HUES6 (cell line): Measurements from ENCODE around the gene UBR4.

Source experiments
- H3K27ac ChIP-seq: 2 replicates; pipeline ENCODE4 v1.7.0; 2013; ENCODE audit warnings: low read depth, mild to moderate bottlenecking, low read length, inconsistent platforms
- H3K27me3 ChIP-seq: 2 replicates; pipeline ENCODE4 v1.6.1; 2013; ENCODE audit warnings: low read length; ENCODE audit not compliant: control insufficient read depth, insufficient read depth
- H3K36me3 ChIP-seq: 2 replicates; pipeline ENCODE4 v1.6.1; 2013; ENCODE audit warnings: low read length; ENCODE audit not compliant: control insufficient read depth, insufficient read depth
- H3K4me1 ChIP-seq: 2 replicates; pipeline ENCODE4 v1.6.1; 2013; ENCODE audit warnings: low read length; ENCODE audit not compliant: control insufficient read depth, insufficient read depth
- H3K4me3 ChIP-seq: 2 replicates; pipeline ENCODE4 v1.5.1; 2013; ENCODE audit warnings: low read depth, low read length
- H3K9ac ChIP-seq: one replicate; pipeline ENCODE4 v1.6.1; 2013; ENCODE audit warnings: mild to moderate bottlenecking, low read length
- H3K9me3 ChIP-seq: 2 replicates; pipeline ENCODE4 v1.6.1; 2013; ENCODE audit warnings: low read depth, low read length; ENCODE audit not compliant: control insufficient read depth, insufficient read depth

The UBR4 gene

GRCh38 chr1:19063122-19063521, 146.9 kb downstream of the UBR4 start:
- peaks cover 7% of the 10 kb centered on the region; the same call in 1 of the 2 replicates for H3K9me3 ChIP-seq
- no peak overlapping the region for H3K9ac ChIP-seq
- H3K4me1 ChIP-seq: peaks cover 13% of the 10 kb centered on the region; the same call in 1 of the 2 replicates
- no peak overlapping the region for H3K27ac ChIP-seq
- no peak overlapping the region for H3K4me3 ChIP-seq
- no peaks in the 10 kb centered on the region for H3K36me3 ChIP-seq
- no peaks in the 10 kb centered on the region for H3K27me3 ChIP-seq

GRCh38 chr1:19062258-19063029, 147.6 kb downstream of the UBR4 start:
- no peaks in the 10 kb centered on the region for H3K36me3 ChIP-seq
- H3K9me3 ChIP-seq: peaks cover 7% of the 10 kb centered on the region; the same call in 1 of the 2 replicates
- H3K27me3 ChIP-seq: no peaks in the 10 kb centered on the region
- no peak overlapping the region for H3K4me3 ChIP-seq
- H3K27ac ChIP-seq: no peak overlapping the region
- H3K9ac ChIP-seq: no peak overlapping the region
- peaks cover 12% of the 10 kb centered on the region; the same call in 1 of the 2 replicates for H3K4me1 ChIP-seq

DNA sequence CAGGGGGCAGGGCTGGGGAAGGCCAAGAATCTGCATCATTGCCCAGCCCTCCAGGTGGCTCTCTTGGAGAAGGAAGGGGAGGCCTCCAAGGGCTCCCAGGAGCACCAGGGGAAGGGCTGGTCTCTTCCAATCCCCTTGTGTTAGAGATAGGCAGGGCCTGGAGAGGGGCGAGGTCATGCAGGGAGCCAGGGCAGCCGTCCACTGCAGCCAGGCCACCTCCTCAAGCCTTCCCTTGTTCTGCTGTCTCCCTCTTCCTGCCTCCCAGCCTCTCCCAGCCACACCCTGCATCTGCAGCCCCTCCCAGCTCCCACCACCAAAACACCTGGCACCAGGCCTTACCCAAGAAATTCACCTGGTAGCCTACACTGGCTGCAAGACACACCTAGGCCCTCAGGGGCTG, 148.3 kb downstream of the UBR4 start:
- Histone ChIP-seq H3K4me3 (no peak overlapping the region), H3K4me1 (peaks cover 6% of the 10 kb centered on the region; the same call in 1 of the 2 replicates), H3K9me3 (peaks cover 7% of the 10 kb centered on the region; the same call in 1 of the 2 replicates), H3K27me3 (no peaks in the 10 kb centered on the region), H3K9ac (no peak overlapping the region), H3K36me3 (no peaks in the 10 kb centered on the region), H3K27ac (no peak overlapping the region)

DNA sequence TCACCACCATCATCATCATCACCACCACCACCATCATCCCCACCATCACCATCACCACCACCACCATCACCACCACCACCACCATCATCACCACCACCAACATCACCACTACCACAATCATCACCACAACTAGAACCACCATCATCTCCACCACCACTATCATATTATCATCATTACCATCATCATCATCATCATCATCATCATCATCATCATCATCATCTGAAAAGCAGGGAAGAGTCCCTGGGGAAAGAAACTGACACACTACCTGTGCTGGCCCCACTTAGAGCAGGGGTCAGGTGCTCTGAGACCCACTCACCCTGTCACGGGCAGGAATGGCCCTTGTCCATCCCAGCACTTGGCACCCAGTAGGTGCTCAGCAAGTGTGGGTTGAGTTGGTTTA, 148.7 kb downstream of the UBR4 start:
- Histone ChIP-seq H3K36me3 (no peaks in the 10 kb centered on the region), H3K4me3 (no peak overlapping the region), H3K27me3 (no peaks in the 10 kb centered on the region), H3K4me1 (peaks cover 4% of the 10 kb centered on the region; the same call in 1 of the 2 replicates), H3K27ac (no peak overlapping the region), H3K9ac (no peak overlapping the region), H3K9me3 (peaks cover 7% of the 10 kb centered on the region; the same call in 1 of the 2 replicates)

DNA sequence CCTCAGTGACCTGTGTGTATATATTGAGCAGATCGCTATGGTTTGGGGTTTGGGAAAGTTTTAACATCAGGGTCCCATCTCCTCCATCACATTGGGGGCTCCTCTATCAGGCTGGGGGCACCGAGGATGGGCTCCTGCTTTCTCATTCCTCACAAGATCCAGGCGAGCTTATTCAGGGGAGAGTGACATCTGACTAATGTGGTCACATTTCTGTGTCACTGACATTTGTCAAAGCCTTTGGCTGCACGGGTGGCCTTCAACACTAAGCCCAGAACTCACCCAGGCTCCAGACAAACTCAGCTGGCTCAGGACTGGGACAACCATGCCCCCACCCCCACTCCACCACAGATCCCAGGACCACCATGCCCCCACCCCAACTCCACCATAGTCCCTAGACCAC, 150.3 kb downstream of the UBR4 start:
- Histone ChIP-seq H3K27me3 (no peaks in the 10 kb centered on the region), H3K9ac (no peak overlapping the region), H3K4me1 (peaks cover 4% of the 10 kb centered on the region; the same call in 1 of the 2 replicates), H3K9me3 (peaks cover 7% of the 10 kb centered on the region; the same call in 1 of the 2 replicates), H3K4me3 (no peak overlapping the region), H3K27ac (no peak overlapping the region), H3K36me3 (no peaks in the 10 kb centered on the region)

DNA sequence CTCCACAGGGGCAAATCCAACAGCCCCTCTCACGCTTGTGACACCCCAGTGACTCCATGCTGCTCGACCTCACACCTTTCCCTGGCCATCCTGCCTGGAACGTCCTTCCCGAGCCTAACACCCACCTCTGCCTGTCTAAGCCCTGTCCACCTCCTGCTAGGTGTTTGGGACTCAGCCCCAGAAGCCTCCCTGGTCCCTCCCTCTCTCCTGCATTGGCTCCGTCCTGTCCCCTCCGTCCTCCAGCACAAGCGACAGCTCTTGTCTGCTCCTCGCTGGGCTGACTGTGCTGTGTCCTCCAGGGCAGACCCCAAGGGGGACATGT, 151.6 kb downstream of the UBR4 start:
- Histone ChIP-seq H3K27me3 (no peaks in the 10 kb centered on the region), H3K9me3 (peaks cover 7% of the 10 kb centered on the region; the same call in 1 of the 2 replicates), H3K9ac (peak overlapping the region; percentile 35), H3K36me3 (no peaks in the 10 kb centered on the region), H3K4me1 (peaks cover 11% of the 10 kb centered on the region; the same call in 1 of the 2 replicates), H3K27ac (no peak overlapping the region), H3K4me3 (no peak overlapping the region)

- Histone ChIP-seq H3K27ac (no peak overlapping the region), H3K27me3 (no peaks in the 10 kb centered on the region), H3K4me3 (no peak overlapping the region), H3K36me3 (no peaks in the 10 kb centered on the region), H3K4me1 (peaks cover 13% of the 10 kb centered on the region; the same call in 1 of the 2 replicates), H3K9ac (peak overlapping the region; percentile 35), H3K9me3 (peaks cover 7% of the 10 kb centered on the region; the same call in 1 of the 2 replicates)
Observed at GRCh38 chr1:19057784-19058475, 152.1 kb downstream of the UBR4 start.

- Histone ChIP-seq H3K27me3 (no peaks in the 10 kb centered on the region), H3K36me3 (no peaks in the 10 kb centered on the region), H3K4me3 (no peak overlapping the region), H3K4me1 (peaks cover 18% of the 10 kb centered on the region; the same call in 1 of the 2 replicates), H3K9ac (no peak overlapping the region), H3K27ac (no peak overlapping the region), H3K9me3 (peaks cover 6% of the 10 kb centered on the region; the same call in 1 of the 2 replicates)
Observed at GRCh38 chr1:19057182-19057779, 152.8 kb downstream of the UBR4 start.

- no peaks in the 10 kb centered on the region for H3K27me3 ChIP-seq
- no peaks in the 10 kb centered on the region for H3K9me3 ChIP-seq
- H3K4me3 ChIP-seq: no peak overlapping the region
- peaks cover 18% of the 10 kb centered on the region; the same call in 1 of the 2 replicates for H3K4me1 ChIP-seq
- no peak overlapping the region for H3K9ac ChIP-seq
- H3K36me3 ChIP-seq: no peaks in the 10 kb centered on the region
- H3K27ac ChIP-seq: no peak overlapping the region
Observed at GRCh38 chr1:19055701-19056100, 154.4 kb downstream of the UBR4 start.

DNA sequence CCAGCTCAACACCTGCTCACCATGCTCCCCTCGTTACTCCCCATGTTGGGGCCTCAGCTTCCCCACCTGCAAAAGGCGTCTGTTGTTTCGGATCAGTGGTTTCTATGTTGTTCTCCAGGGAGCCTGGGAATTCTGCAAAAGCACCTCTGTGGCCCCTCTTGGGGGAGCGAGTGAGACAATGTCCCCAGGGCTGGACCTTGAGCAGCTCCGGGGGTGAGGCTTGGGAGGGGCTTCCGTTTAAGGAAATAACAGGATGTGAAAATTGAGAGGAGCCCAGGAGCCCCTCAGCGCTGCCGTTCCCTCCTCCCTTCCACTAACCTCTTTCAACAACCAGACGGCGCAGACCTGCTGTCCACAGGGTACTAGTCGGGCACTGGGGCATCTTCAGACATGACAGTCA, 155.1 kb downstream of the UBR4 start:
- no peak overlapping the region for H3K9ac ChIP-seq
- H3K27ac ChIP-seq: no peak overlapping the region
- H3K36me3 ChIP-seq: no peaks in the 10 kb centered on the region
- H3K27me3 ChIP-seq: no peaks in the 10 kb centered on the region
- H3K4me3 ChIP-seq: no peak overlapping the region
- no peaks in the 10 kb centered on the region for H3K9me3 ChIP-seq
- peaks cover 18% of the 10 kb centered on the region; the same call in 1 of the 2 replicates for H3K4me1 ChIP-seq

DNA sequence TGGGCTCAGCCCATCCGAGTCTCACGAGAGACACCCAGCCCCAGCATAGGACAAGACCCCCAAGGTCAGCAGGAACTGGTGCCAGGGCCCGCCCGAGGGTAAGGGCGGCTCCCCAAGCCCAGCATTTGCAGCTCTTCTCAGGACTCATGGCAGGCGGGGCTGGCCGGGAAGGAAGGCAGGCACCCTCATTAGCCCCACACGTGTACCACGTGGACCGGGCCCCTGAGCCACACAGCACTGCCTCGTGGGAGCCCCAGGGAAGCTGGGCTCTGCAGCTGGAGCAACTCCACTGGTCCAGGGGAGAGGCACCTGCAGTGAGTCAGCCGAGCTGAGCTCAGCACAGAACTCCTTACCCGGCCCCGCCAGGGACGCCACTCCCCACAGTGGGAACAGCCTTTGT, 155.8 kb downstream of the UBR4 start:
- no peak overlapping the region for H3K27ac ChIP-seq
- H3K27me3 ChIP-seq: no peaks in the 10 kb centered on the region
- H3K4me3 ChIP-seq: no peak overlapping the region
- no peaks in the 10 kb centered on the region for H3K36me3 ChIP-seq
- H3K9me3 ChIP-seq: no peaks in the 10 kb centered on the region
- peaks cover 18% of the 10 kb centered on the region; the same call in 1 of the 2 replicates for H3K4me1 ChIP-seq
- H3K9ac ChIP-seq: no peak overlapping the region
